ENCODE measurements around the gene LRRK1.
A peak's percentile ranks its signal among the peaks of the same experiment; 100 is the strongest.

The LRRK1 gene

GRCh38 chr15:100918690-100919480 lies at the start of gene LRRK1:
TSS of gene LRRK1 (plus strand) at chr15:100919357. CDS start at chr15:100924633, 5,276 bp downstream.
- peak; percentile 53 to 61 for DNase-seq (ENCODE audit: low read depth in 2 of 2)

GRCh38 chr15:100873029-100873677 lies 46.0 kb upstream of the LRRK1 start:
- H3K4me3 ChIP-seq (replicated peaks in 1 of 2; ENCODE audit: low read depth in 2 of 2, low read length in 2 of 2), result no peak overlapping the region
- peak; percentile 94 for DNase-seq (ENCODE audit: low read depth in 2 of 2)
- peak; percentile 91 for TF ChIP-seq CTCF (IDR thresholded peaks at IDR 0.05; ENCODE audit: low read depth, low read length)

More at GRCh38 chr15:100918690-100919480, at the start of gene LRRK1:
- H3K4me3 ChIP-seq (replicated peaks in 1 of 2; ENCODE audit: low read depth in 2 of 2, low read length in 2 of 2), result peak within 1 kb of the TSS; percentile 63 to 71
- TF ChIP-seq CTCF (IDR thresholded peaks at IDR 0.05; ENCODE audit: low read depth, low read length), result no peak

GRCh38 chr15:100875495-100875894 lies 43.7 kb upstream of the LRRK1 start:
- no peak overlapping the region for H3K4me3 ChIP-seq (replicated peaks in 1 of 2; ENCODE audit: low read depth in 2 of 2, low read length in 2 of 2)
- TF ChIP-seq CTCF (IDR thresholded peaks at IDR 0.05; ENCODE audit: low read depth, low read length), result no peak
- DNase-seq (ENCODE audit: low read depth in 2 of 2), result no peak

- no peak for TF ChIP-seq CTCF (IDR thresholded peaks at IDR 0.05; ENCODE audit: low read depth, low read length)
- H3K4me3 ChIP-seq (replicated peaks in 1 of 2; ENCODE audit: low read depth in 2 of 2, low read length in 2 of 2), result no peak overlapping the region
- no peak for DNase-seq (ENCODE audit: low read depth in 2 of 2)
Measured at GRCh38 chr15:100875976-100876375, 43.2 kb upstream of the LRRK1 start.

- no peak overlapping the region for H3K4me3 ChIP-seq (replicated peaks in 1 of 2; ENCODE audit: low read depth in 2 of 2, low read length in 2 of 2)
- no peak for DNase-seq (ENCODE audit: low read depth in 2 of 2)
- no peak for TF ChIP-seq CTCF (IDR thresholded peaks at IDR 0.05; ENCODE audit: low read depth, low read length)
Measured at GRCh38 chr15:100877551-100877950, 41.6 kb upstream of the LRRK1 start.

GRCh38 chr15:100878130-100878529 lies 41.0 kb upstream of the LRRK1 start:
- no peak overlapping the region for H3K4me3 ChIP-seq (replicated peaks in 1 of 2; ENCODE audit: low read depth in 2 of 2, low read length in 2 of 2)
- DNase-seq (ENCODE audit: low read depth in 2 of 2), result no peak
- TF ChIP-seq CTCF (IDR thresholded peaks at IDR 0.05; ENCODE audit: low read depth, low read length), result no peak
